GM23338 (cell line): ENCODE measurements around the gene SND1. TPM values are rescaled to one million over a fixed set of nuclear protein-coding genes. Genes with fewer than 3 reads are reported as not detected.

ENCODE experiments used
- CTCF ChIP-seq, 2 experiments: fragments of 200-600 bp in 1 of 2; sonication (generic) in 1 of 2; conservative IDR thresholded peaks; 2 replicates each; pipeline versions ENCODE4 v1.5.1 to v1.6.1; 2016 to 2017; ENCODE audit warnings: antibody characterized with exemption in 2 of 2, low read depth in 2 of 2, mild to moderate bottlenecking in 2 of 2, moderate library complexity in 1 of 2
- EZH2phosphoT487 ChIP-seq: fragments of 200-600 bp; sonication (generic); IDR thresholded peaks from one replicate; pipeline ENCODE4 v1.8.1; 2018; ENCODE audit warnings: antibody characterized with exemption; ENCODE audit not compliant: unreplicated experiment
- JUNB ChIP-seq: IDR thresholded peaks from one replicate; pipeline ENCODE4 v1.6.1; 2016; ENCODE audit warnings: antibody characterized with exemption; ENCODE audit not compliant: unreplicated experiment
- POLR2AphosphoS5 ChIP-seq: IDR thresholded peaks from 2 replicates; pipeline ENCODE4 v1.6.1; 2016; ENCODE audit warnings: antibody characterized with exemption, low read depth
- REST ChIP-seq: IDR thresholded peaks from one replicate; pipeline ENCODE4 v1.6.1; 2018; ENCODE audit warnings: antibody characterized with exemption; ENCODE audit not compliant: unreplicated experiment
- ZNF331 ChIP-seq: fragments of 250-450 bp; sonication (Bioruptor Pico); IDR thresholded peaks from 2 replicates; pipeline ENCODE4 v1.5.0; 2020; ENCODE audit warnings: low read depth, mild to moderate bottlenecking, moderate library complexity
- ZNF462 ChIP-seq: fragments of 250-450 bp; sonication (Bioruptor Pico); IDR thresholded peaks from 2 replicates; pipeline ENCODE4 v1.5.0; 2020; ENCODE audit warnings: mild to moderate bottlenecking, moderate library complexity
- polyA plus RNA-seq: library from polyadenylated mRNA; unstranded; fragments of >200 nt; fragmentation: Nextera tagmentation; extraction: Ambion mirVana; gene quantifications from 2 replicates; pipeline ENCODE4 v1.2.1, GENCODE V29; 2016
- total RNA-seq: library from RNA; depleted of rRNA; stranded (reverse); fragments of >200 nt; shearing (Covaris generic); gene quantifications from 2 replicates; pipeline ENCODE4 v1.2.3, GENCODE V29; 2014

SND1 gene
- total and polyA plus RNA-seq, 2 experiments from 2014 or later: 107 to 254 TPM

- TF ChIP-seq ZNF462 (no peak), EZH2phosphoT487 (no peak), JUNB (no peak), REST (no peak), POLR2AphosphoS5 (no peak), CTCF (conservative IDR thresholded peaks at IDR 0.05; ENCODE audit: low read depth in 2 of 2) (no peak), ZNF331 (CRISPR knock-in tag) (no peak)
Measured at GRCh38 chr7:128103498-128104107, 451.6 kb downstream of the SND1 start (continued).
